Stimulated activated CD8-positive, alpha-beta memory T cell treated with anti-CD3 and anti-CD28 coated beads, Interleukin-4, amount 100 ng/mL, for 24 hours (primary cell): ENCODE data around the gene LCN6.
A peak's percentile ranks its signal among the peaks of the same experiment; 100 is the strongest.

Experiments
- DNase-seq: peaks from one replicate; pipeline ENCODE4 v3.0.0-alpha.2; 2020; ENCODE audit warnings: low read depth

Gene LCN6

GRCh38 chr9:136743639-136744211 lies 4.6 kb downstream of the LCN6 start:
- DNase-seq: no peak

- no peak for DNase-seq
Measured at GRCh38 chr9:136742591-136743391, 5.5 kb downstream of the LCN6 start, which contains the start of gene LCN10. TSS of gene LCN10 (minus strand) at chr9:136742940. CDS start at chr9:136742903, 37 bp downstream.

GRCh38 chr9:136741883-136742571 lies 6.3 kb downstream of the LCN6 start:
- DNase-seq: no peak

GRCh38 chr9:136740971-136741882 lies 7.1 kb downstream of the LCN6 start:
- no peak for DNase-seq

GRCh38 chr9:136740491-136740890 lies 7.8 kb downstream of the LCN6 start:
- no peak for DNase-seq

- DNase-seq: no peak
Measured at GRCh38 chr9:136740069-136740468, 8.3 kb downstream of the LCN6 start.

- no peak for DNase-seq
Measured at GRCh38 chr9:136739509-136739908, 8.8 kb downstream of the LCN6 start.

- no peak for DNase-seq
Measured at GRCh38 chr9:136738960-136739359, 9.4 kb downstream of the LCN6 start.

- DNase-seq: no peak
Measured at GRCh38 chr9:136735812-136736480, 12.4 kb downstream of the LCN6 start.

GRCh38 chr9:136734837-136735496 lies 13.4 kb downstream of the LCN6 start:
- no peak for DNase-seq

GRCh38 chr9:136733611-136734010 lies 14.7 kb downstream of the LCN6 start:
- DNase-seq: no peak

- DNase-seq: no peak
Measured at GRCh38 chr9:136732444-136733178, 15.7 kb downstream of the LCN6 start.

GRCh38 chr9:136729926-136730325 lies 18.4 kb downstream of the LCN6 start:
- DNase-seq: no peak

- no peak for DNase-seq
Measured at GRCh38 chr9:136729144-136729543, 19.2 kb downstream of the LCN6 start.

- DNase-seq: no peak
Measured at GRCh38 chr9:136728548-136729123, 19.7 kb downstream of the LCN6 start.

- DNase-seq: peak; percentile 85
Measured at GRCh38 chr9:136728080-136728547, 20.2 kb downstream of the LCN6 start.

- DNase-seq: no peak
Measured at GRCh38 chr9:136726631-136727191, 21.6 kb downstream of the LCN6 start.

- no peak for DNase-seq
Measured at GRCh38 chr9:136726118-136726517, 22.2 kb downstream of the LCN6 start.

- no peak for DNase-seq
Measured at GRCh38 chr9:136725612-136726011, 22.7 kb downstream of the LCN6 start.
